ENCODE measurements around the gene H19.

H19 gene

GRCh38 chr11:1982873-1983600 lies 14.6 kb downstream of the H19 start:
- DNase-seq = no peak

- no peak for DNase-seq
These were observed 18.0 kb downstream of the H19 start for GRCh38 chr11:1979607-1980006.

DNA sequence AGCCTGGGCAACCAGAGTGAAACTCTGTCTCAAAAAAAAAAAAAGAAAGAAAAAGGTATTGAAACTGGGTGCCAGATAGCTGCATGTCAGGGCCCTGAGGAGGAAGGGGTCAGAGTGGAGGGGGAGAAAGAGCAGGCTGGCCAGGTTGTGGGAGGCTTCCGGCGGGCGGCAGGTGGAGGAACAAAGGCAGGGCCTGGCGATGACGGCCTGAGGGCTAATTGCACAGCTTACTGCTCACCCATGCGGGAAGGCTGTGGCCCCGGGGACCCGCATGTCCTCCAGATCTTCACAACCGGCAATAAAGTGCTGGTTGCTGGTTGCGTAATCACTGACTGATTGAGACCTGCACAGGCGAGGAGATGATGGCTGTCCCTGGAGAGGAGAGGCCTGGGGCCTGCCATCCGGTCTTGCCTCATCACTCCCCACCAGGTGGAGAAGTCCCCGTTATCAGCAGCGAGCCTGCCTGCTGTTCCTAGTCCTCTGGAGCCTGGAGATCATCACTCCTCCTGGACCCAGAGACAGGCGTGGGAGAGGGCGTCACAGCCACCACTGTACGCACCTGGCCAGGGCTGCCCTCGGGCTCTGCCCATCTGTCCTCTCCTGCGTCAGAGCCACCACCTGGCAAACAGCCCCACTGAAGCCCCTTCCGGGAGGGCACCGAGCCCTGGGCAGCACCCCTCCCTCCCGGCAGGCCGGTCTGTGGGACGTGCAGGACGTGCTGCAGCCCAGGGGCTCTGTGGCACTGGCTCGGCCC lies 18.7 kb downstream of the H19 start:
- DNase-seq = no peak

DNA sequence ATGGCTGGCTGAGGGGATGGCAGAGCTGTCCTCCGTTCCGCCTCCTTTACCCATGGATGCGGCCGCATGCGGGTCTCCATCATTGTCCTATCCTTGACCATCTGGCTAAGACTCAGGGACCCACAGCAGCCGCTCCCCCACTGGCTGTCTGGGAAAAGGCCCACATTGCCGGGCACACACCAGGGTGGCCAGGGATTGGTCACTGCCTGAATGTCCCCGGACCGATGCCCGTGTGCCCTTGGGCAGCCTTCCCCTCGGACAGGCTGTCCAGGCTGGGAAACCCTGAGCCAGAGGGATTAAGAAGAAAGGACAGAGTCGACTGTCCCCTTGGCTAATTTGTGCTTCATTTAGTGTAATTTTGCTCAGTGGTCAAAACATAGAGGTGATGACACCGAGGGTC lies 22.5 kb downstream of the H19 start:
- DNase-seq = no peak

GRCh38 chr11:1970956-1971355 lies 26.7 kb downstream of the H19 start:
- DNase-seq = no peak

GRCh38 chr11:1969776-1970175 lies 27.9 kb downstream of the H19 start:
- DNase-seq = no peak

DNA sequence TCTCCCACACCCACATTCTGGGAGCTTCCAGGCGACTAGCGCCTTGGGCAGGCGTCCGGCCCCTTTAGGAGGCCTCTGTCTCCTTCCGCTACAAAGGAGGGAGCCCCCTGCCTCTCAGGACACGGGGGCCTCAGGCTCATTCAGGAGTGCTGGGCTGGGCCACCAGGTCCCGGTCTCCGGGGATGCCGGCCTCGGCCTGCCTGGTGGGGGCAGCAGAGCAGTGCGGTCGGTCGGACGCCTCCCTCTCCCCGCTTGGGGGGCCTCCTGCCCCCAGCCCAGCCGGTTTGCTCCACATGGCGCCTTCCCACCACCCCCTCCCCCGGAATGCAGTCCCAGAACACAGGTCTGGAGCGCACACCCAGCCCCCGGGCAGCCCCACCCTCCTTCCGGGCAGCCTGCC lies 28.6 kb downstream of the H19 start:
- no peak for DNase-seq

- DNase-seq = no peak
These were observed 29.1 kb downstream of the H19 start for GRCh38 chr11:1968454-1969002.

GRCh38 chr11:1967641-1968225 lies 29.9 kb downstream of the H19 start:
- DNase-seq = no peak

- no peak for DNase-seq
These were observed 31.1 kb downstream of the H19 start for GRCh38 chr11:1966531-1966930.

GRCh38 chr11:1964955-1965354 lies 32.7 kb downstream of the H19 start:
- DNase-seq = no peak

DNA sequence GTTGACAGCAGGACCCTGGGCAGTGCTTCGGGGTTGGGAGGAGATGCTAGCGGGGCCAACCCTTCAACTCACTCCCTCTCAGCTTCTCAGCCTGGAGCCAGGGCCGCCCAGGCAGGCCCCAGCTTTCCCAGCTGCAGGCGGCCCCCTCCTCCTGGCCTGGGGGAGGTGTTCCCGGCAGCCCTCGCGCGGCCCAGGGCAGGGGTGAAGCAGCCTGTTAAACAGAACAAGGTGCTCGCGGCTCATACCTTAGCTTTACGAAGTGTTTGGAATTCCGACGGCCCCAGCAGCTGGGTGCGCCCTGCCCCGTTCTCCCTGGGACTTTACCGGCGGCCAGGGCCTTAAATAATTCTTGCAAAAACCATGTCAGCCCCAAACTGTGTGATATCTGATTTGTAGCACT lies 33.3 kb downstream of the H19 start:
- DNase-seq = no peak

DNA sequence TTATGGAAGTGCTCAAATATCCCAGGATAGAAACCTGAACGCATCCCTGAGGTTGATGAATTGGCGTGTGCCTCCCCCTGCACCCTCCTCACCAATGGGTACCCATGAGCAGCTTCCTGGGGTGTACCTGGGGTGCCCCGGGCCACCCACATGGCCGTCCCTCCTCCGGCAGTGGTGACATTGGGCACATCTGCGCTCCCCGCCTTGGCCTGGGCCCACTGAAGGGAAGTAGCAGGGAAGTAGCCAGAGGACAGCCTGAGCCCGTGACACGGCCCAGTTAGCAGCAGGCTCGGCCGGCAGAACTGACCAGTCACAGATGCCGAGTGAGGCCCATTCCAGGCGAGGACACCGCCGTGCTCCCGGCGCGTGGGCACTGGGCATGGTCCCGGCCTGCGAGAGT lies 33.8 kb downstream of the H19 start:
- DNase-seq = no peak

DNA sequence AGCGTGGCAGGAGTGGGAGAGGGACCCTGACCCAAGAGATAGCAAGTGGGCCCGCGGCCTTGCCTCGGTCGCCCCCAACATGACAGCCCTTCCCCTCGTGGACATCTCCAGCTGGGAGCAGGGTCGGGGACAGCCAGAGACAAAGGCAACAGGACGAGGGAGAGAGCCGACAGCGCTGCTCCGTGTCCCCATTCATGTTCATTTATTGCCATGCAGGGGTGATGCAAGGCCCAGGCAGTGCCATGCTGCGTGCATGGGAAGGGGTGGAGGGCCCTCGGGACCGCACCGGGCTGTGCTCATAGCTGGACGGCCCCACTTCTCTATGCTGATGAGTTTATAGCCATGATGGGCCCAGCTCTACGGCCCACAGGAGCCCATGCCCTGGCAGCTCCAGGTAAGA lies 37.9 kb downstream of the H19 start:
- no peak for DNase-seq

DNA sequence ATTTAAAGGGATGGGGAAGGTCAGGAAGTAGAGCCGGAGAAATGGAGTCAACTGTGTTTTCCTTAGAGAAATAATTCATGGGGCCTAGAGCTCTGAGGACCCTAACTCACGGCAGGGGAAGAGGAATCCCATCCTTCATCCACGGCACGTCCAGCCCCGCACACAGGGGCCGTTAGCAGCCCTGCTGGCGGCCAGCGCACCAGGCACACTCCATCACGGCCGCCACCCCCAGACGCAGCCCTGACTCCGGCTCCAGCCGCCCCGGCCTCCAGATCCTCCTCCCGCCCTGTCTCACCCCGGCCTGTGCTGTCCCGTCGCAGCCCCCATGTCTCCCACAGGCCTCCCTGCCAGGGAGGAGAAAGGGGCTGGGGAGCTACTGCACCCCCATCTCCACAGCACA lies 39.3 kb downstream of the H19 start:
- DNase-seq = no peak

GRCh38 chr11:1953489-1954266 lies 44.0 kb downstream of the H19 start:
- DNase-seq = no peak

DNA sequence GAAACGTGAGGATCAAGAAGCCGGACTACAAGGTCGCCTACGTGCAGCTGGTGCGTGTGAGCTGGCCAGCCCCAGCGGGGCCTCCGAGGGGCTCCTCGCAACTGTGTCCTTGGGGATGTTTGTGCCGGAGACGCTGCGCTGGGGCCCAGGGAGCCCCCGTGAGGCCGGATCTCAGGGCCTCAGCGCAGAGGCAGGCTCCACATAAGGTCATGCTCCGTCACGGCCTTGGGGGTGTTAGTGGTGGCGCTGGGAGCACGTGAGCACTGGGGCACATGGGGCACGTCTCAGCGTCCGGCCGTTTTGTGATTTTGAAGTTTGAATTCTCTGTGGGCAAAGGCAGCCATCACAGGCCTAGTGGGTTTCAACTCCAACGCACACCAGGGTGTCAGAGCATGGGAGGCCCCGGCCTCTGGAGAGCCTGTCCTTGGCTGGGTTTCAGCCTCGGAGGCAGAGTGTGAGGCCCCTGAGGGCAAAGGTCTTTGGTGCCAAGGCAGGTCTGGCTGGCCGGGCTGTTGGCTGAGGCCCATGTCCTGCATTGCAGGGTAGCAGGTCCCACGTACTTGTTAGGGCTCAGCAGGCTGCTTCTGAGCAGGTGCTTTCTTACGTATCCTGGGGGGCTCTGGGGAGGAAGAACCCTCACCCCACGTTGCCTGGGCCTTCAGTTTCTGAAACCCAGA lies 44.7 kb downstream of the H19 start:
- no peak for DNase-seq

DNA sequence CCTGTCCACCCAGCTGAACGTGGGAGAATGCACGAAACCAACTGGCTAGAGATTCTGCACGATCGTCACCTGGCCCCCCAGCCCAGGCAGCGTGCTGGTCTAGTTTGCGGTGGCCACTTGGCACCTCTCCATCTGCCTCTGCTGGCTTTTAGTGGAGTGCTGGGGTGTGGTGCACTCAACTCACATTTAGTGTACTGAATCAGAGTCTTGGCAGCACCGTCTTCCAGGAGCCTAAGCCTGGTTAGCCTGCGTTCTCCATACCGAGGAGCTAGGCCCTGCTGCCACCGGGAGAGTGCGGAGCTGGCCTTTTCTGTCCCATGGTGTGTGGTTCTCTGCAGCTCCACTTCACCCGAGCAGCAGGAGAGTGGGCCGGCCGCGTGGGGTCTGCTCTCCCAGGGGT lies 47.7 kb downstream of the H19 start:
- no peak for DNase-seq

- DNase-seq = no peak
These were observed 48.3 kb downstream of the H19 start for GRCh38 chr11:1949302-1949701.

- no peak for DNase-seq
These were observed 49.3 kb downstream of the H19 start for GRCh38 chr11:1948389-1948788.

DNA sequence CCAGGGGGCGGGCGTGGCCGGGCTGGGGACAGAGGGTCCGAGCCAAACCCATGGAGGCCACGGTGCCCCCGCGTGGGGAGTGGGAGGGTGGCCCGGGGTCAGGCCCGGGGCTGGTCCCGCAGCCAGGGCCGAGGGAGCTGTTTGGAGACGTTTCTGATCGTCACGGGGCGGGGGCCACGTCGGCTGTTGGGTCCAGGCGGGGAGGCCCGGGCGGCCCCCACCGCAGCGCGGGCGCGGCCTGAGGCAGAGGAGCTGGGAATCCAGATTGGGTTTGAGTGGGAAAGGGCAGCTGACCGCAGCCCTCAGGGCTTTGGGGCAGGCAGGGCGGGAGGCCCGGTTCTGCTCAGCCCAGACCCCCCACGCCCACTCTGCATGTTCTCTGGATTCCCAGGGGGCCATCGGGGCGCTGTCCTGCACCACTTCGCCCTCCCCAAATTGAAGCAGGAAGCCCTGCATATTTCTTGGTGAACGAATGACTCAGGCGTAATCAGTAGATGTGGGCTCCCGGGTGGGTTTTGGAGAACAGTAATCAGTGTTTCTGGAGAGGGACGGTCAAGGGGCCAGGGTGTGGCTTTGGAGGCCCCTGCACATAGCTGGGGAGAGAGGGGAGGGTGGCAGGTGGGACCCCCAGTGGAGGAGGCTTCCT lies 49.9 kb downstream of the H19 start:
- no peak for DNase-seq
